HEK293T (cell line): Measurements from ENCODE around the gene TMEM161B.
"Not testable (repeated sequence)": the region's sequence is repeated elsewhere in the genome, so short reads cannot be mapped to it uniquely, and the experiment has no call there.

Source experiments
- CTCF ChIA-PET: fragments of 350-600 bp; formaldehyde crosslinking; extraction: SDS; loops from one replicate; lab custom pipeline; 2021; ENCODE audit warnings: antibody characterized with exemption, inconsistent platforms; lab: Yijun Ruan, JAX
- POLR2A ChIA-PET: fragments of 350-600 bp; formaldehyde crosslinking; extraction: SDS; loops from one replicate; lab custom pipeline; 2020; ENCODE audit warnings: antibody characterized with exemption, inconsistent platforms; lab: Yijun Ruan, JAX
- DNase-seq: peaks from one replicate; pipeline ENCODE4 v3.0.0; 2012; ENCODE audit warnings: mixed read lengths; ENCODE audit errors: extremely low spot score
- ARNT ChIP-seq: fragments of 450-650 bp; IDR thresholded peaks from 2 replicates; pipeline ENCODE4 v1.6.1; 2017; ENCODE audit warnings: mild to moderate bottlenecking
- BHLHE40 ChIP-seq: fragments of 450-650 bp; IDR thresholded peaks from 2 replicates; pipeline ENCODE4 v1.6.1; 2016; ENCODE audit warnings: mild to moderate bottlenecking, moderate library complexity, borderline replicate concordance
- CTBP1 ChIP-seq: fragments of 450-650 bp; IDR thresholded peaks from 2 replicates; pipeline ENCODE4 v1.6.1; 2016; ENCODE audit warnings: borderline replicate concordance
- ELF4 ChIP-seq: fragments of 450-650 bp; IDR thresholded peaks from 2 replicates; pipeline ENCODE4 v1.6.1; 2017; ENCODE audit warnings: antibody characterized with exemption
- FOXA1 ChIP-seq: fragments of 450-650 bp; IDR thresholded peaks from 2 replicates; pipeline ENCODE4 v1.6.1; 2016; ENCODE audit warnings: mild to moderate bottlenecking
- FOXK2 ChIP-seq: fragments of 450-650 bp; IDR thresholded peaks from 2 replicates; pipeline ENCODE4 v1.6.1; 2016; ENCODE audit warnings: mild to moderate bottlenecking
- FOXM1 ChIP-seq: fragments of 450-650 bp; IDR thresholded peaks from 2 replicates; pipeline ENCODE4 v1.6.1; 2017; ENCODE audit warnings: mild to moderate bottlenecking, borderline replicate concordance
- HDGF ChIP-seq: fragments of 450-650 bp; IDR thresholded peaks from 2 replicates; pipeline ENCODE4 v1.6.1; 2017; ENCODE audit warnings: antibody characterized with exemption, borderline replicate concordance
- L3MBTL2 ChIP-seq: fragments of 450-650 bp; conservative IDR thresholded peaks from 2 replicates; pipeline ENCODE4 v1.6.1; 2016; ENCODE audit warnings: mild to moderate bottlenecking
- LEF1 ChIP-seq: fragments of 450-650 bp; IDR thresholded peaks from 2 replicates; pipeline ENCODE4 v1.6.1; 2017; ENCODE audit warnings: mild to moderate bottlenecking, borderline replicate concordance
- NFRKB ChIP-seq: fragments of 450-650 bp; IDR thresholded peaks from 2 replicates; pipeline ENCODE4 v1.6.1; 2016; ENCODE audit warnings: mild to moderate bottlenecking, moderate library complexity
- SP1 ChIP-seq: fragments of 450-650 bp; IDR thresholded peaks from 2 replicates; pipeline ENCODE4 v1.6.1; 2017
- SUZ12 ChIP-seq: fragments of 450-650 bp; IDR thresholded peaks from 2 replicates; pipeline ENCODE4 v1.6.1; 2016; ENCODE audit warnings: mild to moderate bottlenecking
- TARDBP ChIP-seq: fragments of 450-650 bp; IDR thresholded peaks from 2 replicates; pipeline ENCODE4 v1.6.1; 2016
- ZNF384 ChIP-seq: fragments of 450-650 bp; IDR thresholded peaks from 2 replicates; pipeline ENCODE4 v1.6.1; 2016
- TF ChIP-seq, protein P1 (sequence below): fragments of 450-650 bp; IDR thresholded peaks from 2 replicates; pipeline ENCODE4 v1.6.1; 2016

TMEM161B gene

DNA sequence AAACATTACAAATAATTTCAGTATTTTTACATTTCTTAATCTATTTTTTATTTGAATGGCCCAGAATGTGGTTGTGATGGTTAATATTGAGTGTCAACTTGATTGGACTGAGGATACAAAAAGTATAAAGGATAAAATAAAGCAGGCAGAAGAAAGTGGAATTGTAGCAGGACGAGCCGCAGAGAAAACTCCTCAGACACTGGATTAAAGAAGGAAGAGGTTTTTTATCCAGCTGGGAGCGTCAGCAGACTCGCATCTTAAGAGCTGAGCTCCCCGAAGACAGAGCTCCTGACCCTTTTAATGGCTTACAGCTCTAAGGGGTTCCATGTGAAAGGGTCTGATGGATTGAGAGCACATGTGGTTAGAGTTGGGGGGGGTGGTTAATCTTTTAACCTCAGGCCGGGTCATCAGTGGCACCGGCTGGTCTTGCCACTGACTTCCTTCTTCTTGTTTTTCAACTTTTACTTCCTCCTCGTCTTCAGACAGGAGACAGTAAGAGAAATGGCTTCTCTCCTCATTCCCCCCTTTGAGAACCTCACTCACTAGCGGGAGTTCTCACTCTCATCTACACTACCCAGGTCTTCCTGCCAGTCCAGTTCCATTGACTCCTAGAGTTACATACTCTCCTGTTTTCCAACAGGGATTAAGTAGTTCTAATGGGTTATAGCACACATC is 80.0 kb downstream of the TMEM161B start:
- ChIA-PET CTCF (no interaction called here), POLR2A (no interaction called here)
- TF ChIP-seq NFRKB = no peak
- TF ChIP-seq ZNF384 = no peak
- TF ChIP-seq TARDBP = no peak
- no peak for TF ChIP-seq SUZ12
- TF ChIP-seq L3MBTL2 = no peak
- no peak for TF ChIP-seq SP1
- TF ChIP-seq BHLHE40 = no peak
- TF ChIP-seq, protein P1, sequence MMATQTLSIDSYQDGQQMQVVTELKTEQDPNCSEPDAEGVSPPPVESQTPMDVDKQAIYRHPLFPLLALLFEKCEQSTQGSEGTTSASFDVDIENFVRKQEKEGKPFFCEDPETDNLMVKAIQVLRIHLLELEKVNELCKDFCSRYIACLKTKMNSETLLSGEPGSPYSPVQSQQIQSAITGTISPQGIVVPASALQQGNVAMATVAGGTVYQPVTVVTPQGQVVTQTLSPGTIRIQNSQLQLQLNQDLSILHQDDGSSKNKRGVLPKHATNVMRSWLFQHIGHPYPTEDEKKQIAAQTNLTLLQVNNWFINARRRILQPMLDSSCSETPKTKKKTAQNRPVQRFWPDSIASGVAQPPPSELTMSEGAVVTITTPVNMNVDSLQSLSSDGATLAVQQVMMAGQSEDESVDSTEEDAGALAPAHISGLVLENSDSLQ = no peak
- no peak for TF ChIP-seq FOXM1
- no peak for TF ChIP-seq ELF4
- TF ChIP-seq FOXK2 = no peak
- TF ChIP-seq HDGF = no peak
- no peak for TF ChIP-seq CTBP1
- TF ChIP-seq ARNT = no peak
- TF ChIP-seq LEF1 = no peak
- DNase-seq = no peak

DNA sequence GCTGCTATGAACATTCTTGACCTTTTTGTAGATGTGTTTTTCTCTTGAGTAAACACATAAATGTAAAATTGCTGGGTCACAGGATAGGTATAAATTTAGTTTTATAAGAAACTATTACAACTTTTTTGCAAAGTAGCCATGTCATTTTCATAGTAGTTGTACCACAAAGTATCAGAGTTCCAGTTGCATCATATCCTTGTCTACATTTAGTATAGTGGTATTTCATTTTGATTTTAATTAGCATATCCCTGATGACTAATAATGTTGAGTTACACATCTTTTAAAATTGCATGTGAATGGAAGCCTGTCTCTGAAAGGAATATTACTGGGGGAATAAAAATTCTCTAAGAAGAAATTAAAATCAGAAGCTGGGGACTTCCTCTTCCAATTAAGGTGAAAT is 85.4 kb downstream of the TMEM161B start:
- ChIA-PET CTCF (no interaction called here), POLR2A (no interaction called here)
- no peak for TF ChIP-seq CTBP1
- no peak for DNase-seq

DNA sequence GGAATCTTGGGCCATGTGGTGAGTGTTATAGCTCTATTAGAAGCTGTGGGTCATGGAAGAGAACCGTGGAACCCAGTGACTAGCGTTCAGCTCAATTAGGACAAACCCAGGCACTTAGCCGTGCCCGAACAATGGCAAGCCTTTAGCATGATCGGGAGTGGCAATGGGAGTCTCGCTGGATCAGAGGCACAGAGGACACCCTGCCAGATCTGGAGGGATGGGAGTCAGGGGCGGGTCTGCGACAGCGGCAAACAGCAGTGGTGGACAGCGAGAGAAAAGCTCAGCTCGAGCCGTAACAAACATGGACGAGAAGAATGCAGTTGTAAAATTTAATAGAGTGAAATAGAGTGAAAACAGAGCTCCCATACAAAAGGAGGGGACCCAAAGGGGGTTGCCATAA is 91.2 kb downstream of the TMEM161B start:
- POLR2A ChIA-PET, CTCF ChIA-PET, DNase-seq: not testable (repeated sequence)

DNA sequence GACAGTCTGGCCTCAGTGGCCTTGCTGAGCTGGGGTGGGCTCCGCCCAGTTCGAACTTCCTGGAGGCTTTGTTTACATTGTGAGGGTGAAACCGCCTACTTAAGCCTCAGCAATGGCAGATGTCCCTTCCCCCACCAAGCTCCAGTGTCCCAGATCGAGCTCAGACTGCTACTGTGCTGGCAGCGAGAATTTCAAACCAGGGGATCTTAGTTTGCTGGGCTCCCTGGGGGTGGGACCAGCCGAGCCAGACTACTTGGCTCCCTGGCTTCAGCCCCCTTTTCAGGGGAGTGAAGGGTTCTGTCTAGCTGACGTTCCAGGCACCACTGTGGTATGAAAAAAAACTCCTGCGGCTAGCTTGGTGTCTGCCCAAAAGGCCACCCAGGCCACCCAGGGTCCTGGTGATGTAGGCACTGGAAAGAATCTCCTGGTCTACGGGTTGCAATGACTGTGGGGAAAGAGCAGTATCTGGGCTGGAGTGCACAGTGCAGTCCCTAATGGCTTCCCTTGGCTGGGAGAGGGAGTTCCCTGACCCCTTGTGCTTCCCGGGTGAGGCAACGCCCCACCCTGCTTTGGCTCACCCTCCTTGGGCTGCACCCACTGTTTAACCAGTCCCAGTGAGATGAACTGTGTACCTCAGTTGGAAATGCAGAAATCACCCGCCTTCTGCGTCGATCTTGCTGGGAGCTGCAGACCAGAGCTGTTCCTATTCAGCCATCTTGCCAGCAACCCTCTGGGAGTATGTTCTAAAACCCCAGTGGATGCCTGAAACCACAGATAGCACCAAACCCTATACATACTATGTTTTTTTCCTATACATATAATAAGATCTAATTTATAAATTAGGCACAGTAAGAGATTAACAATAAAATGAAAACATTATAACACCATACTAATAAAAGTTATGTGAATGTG is 95.5 kb downstream of the TMEM161B start:
- no peak for DNase-seq
- TF ChIP-seq HDGF (no peak), L3MBTL2 (no peak), CTBP1 (no peak), ARNT (no peak)
- ChIA-PET CTCF (interaction anchor here (0.6 kb wide), 1 partner anchor 789 kb away, joined by 3 read pairs; no protein-coding TSS in a partner anchor), POLR2A (interaction anchor here (0.7 kb wide), 1 partner anchor 503 kb away, joined by 3 read pairs; no protein-coding TSS in a partner anchor)

DNA sequence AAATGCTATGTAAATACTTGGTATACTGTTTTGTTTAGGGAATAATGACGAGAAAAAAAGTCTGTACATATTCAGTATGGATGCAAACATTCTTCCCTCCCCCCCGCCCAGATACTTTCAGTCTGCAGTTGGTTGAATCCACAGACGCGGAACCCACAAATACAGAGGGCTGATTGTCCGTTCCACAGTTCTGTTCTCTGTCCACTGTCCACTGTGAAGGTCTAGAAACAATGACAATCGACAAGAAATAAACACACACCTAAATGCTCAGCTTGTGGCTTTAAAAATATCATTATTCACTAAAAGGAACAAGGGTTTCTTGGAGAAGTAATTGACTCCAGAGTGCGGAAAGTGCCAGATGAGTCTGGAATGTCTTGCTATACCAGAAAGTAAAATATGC is 109.1 kb downstream of the TMEM161B start:
- DNase-seq = no peak
- POLR2A ChIA-PET = no interaction called here
- TF ChIP-seq, protein P1 = no peak
- TF ChIP-seq BHLHE40 (no peak), SUZ12 (no peak), NFRKB (no peak), FOXK2 (no peak), TARDBP (no peak), ZNF384 (no peak), LEF1 (no peak), ARNT (no peak), HDGF (no peak), FOXA1 (no peak), CTBP1 (no peak), ELF4 (no peak), L3MBTL2 (no peak), FOXM1 (no peak), SP1 (no peak)
- CTCF ChIA-PET = no interaction called here

DNA sequence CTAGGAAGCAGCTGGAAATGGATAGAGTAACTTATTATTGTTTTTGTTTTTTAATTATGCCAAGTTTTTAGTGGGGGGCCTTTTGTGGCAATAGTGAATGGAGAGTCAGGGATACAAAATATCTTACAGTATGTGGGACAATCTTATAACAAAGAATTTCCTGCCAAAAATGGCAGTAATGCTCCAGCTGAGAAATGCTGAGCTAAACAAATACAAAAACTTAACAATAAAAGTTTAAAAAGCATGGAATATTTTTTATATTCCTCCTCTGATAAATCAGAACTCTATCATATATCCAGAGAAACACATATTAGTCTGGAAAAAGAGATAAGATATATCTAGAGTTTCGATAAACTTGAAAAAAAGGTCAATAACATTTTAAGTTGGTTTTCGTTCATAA is 110.6 kb downstream of the TMEM161B start:
- ChIA-PET POLR2A (interaction anchor here (0.7 kb wide), 1 partner anchor 517 kb away, joined by 3 read pairs; no protein-coding TSS in a partner anchor), CTCF (no interaction called here)
- no peak for DNase-seq
- TF ChIP-seq L3MBTL2 = no peak
- no peak for TF ChIP-seq FOXK2
- TF ChIP-seq FOXA1 = no peak
- no peak for TF ChIP-seq ELF4
- TF ChIP-seq CTBP1 = no peak

DNA sequence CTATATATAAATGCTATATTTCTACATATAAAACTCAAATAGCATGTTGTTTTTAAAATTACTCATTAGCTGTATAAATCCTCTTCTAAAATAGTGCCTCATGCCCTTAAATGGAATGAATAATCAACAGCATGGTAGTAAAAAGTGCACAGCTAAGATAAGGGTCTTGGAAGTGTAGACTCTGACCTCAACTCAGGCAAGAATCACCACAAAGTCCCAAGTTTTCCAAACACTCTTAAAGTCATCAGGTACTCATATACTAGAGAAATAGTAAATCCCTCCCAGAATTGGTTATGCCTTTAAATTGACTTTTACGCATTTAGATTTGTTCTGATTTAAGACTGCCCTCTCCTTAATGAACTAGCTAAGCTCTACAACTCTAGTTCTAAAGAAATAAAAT is 113.8 kb downstream of the TMEM161B start:
- no peak for TF ChIP-seq FOXK2
- TF ChIP-seq SUZ12 = no peak
- TF ChIP-seq LEF1 = no peak
- no peak for TF ChIP-seq ZNF384
- no peak for TF ChIP-seq HDGF
- TF ChIP-seq BHLHE40 = no peak
- no peak for TF ChIP-seq ELF4
- no peak for TF ChIP-seq ARNT
- TF ChIP-seq, protein P1 = no peak
- TF ChIP-seq L3MBTL2 = no peak
- TF ChIP-seq TARDBP = no peak
- no peak for TF ChIP-seq NFRKB
- no peak for TF ChIP-seq FOXM1
- TF ChIP-seq CTBP1 = no peak
- no peak for DNase-seq
- ChIA-PET CTCF (no interaction called here), POLR2A (no interaction called here)
